Endothelial cell of umbilical vein (primary cell): Measurements from ENCODE around the gene DAPK3.

ENCODE experiments used
- CTCF ChIP-seq, 2 donors: IDR thresholded peaks; 1 replicate in 1 of 2; 2 replicates in 1 of 2; pipeline ENCODE4 v1.5.1; 2011; ENCODE audit warnings: low read length in 2 of 2, mild to moderate bottlenecking in 2 of 2, moderate library complexity in 2 of 2, control low read depth in 1 of 2, inconsistent platforms in 1 of 2, low read depth in 1 of 2; ENCODE audit not compliant: insufficient read depth in 1 of 2; ENCODE audit errors: extremely low read depth in 1 of 2
- POLR2A ChIP-seq: IDR thresholded peaks from 2 replicates; pipeline ENCODE4 v1.6.1; 2012; ENCODE audit warnings: low read depth, mild to moderate bottlenecking, control low read depth, low read length
- POLR2AphosphoS5 ChIP-seq: IDR thresholded peaks from 2 replicates; pipeline ENCODE4 v1.6.1; 2012; ENCODE audit warnings: low read depth, mild to moderate bottlenecking, control low read depth, low read length, moderate library complexity; ENCODE audit not compliant: insufficient read depth

GRCh38 chr19:4010808-4011110 is 39.9 kb upstream of the DAPK3 start:
- TF ChIP-seq POLR2A = no peak
- no peak for TF ChIP-seq POLR2AphosphoS5
- TF ChIP-seq CTCF (IDR thresholded peaks at IDR 0.05; ENCODE audit: extremely low read depth in 1 of 2, insufficient read depth in 1 of 2, low read depth in 1 of 2, low read length in 2 of 2) = no peak
